ENCODE measurements around the gene GIPC3.

GIPC3 gene

GRCh38 chr19:3621689-3622088 lies 36.4 kb downstream of the GIPC3 start:
- ChIA-PET POLR2A (no interaction called here), CTCF (interaction anchor here (0.6 to 1.1 kb wide), 5 partner anchors 14 to 97 kb away, joined by 3 to 4 read pairs (median 3); no protein-coding TSS in a partner anchor)

GRCh38 chr19:3622224-3622623 lies 36.9 kb downstream of the GIPC3 start:
- H3K9me3 ChIP-seq (ENCODE audit: control insufficient read depth, insufficient read depth, low read depth, low read length) = no peaks in the 10 kb centered on the region
- no peak overlapping the region for H3K27ac ChIP-seq (ENCODE audit: extremely low read depth, low read depth, low read length)
- H3K4me1 ChIP-seq (ENCODE audit: control insufficient read depth, insufficient read depth, low read length) = peaks cover 2% of the 10 kb centered on the region; the same call in 1 of the 2 replicates
- H3K36me3 ChIP-seq (ENCODE audit: control insufficient read depth in 2 of 2, insufficient read depth in 1 of 2, low read length in 2 of 2) = peaks cover 0 to 31% of the 10 kb centered on the region in 2 experiments; a peak in 2 of 3 replicates
- ChIA-PET CTCF (interaction anchor here (0.7 to 1.1 kb wide), 2 partner anchors 14 to 76 kb away, joined by 3 read pairs; no protein-coding TSS in a partner anchor), POLR2A (no interaction called here)
- no peak overlapping the region for H3K4me3 ChIP-seq (ENCODE audit: low read depth, low read length)
- TF ChIP-seq ZNF510 (tag by site-specific recombination; IDR thresholded peaks at IDR 0.05; ENCODE audit: insufficient replicate concordance) (no peak), BCL6B (tag by site-specific recombination; IDR thresholded peaks at IDR 0.05) (no peak), ZNF629 (tag by site-specific recombination; IDR thresholded peaks at IDR 0.05) (0 out of 2 replicates have a peak, but pooled peaks have one; percentile 13), ZNF10 (tag by site-specific recombination; IDR thresholded peaks at IDR 0.05) (no peak), ZNF692 (tag by site-specific recombination; IDR thresholded peaks at IDR 0.05) (0 out of 2 replicates have a peak, but pooled peaks have one; percentile 24), ZFHX2 (tag by site-specific recombination; conservative IDR thresholded peaks at IDR 0.05) (peak; percentile 25), ATF2 (tag by site-specific recombination; IDR thresholded peaks at IDR 0.05; ENCODE audit: low read depth) (peak; percentile 58), ZNF561 (tag by site-specific recombination; IDR thresholded peaks at IDR 0.05; ENCODE audit: borderline replicate concordance) (no peak), ZNF677 (tag by site-specific recombination; IDR thresholded peaks at IDR 0.05) (no peak), ZNF600 (tag by site-specific recombination; IDR thresholded peaks at IDR 0.05) (0 out of 2 replicates have a peak, but pooled peaks have one; percentile 48), ZNF768 (tag by site-specific recombination; IDR thresholded peaks at IDR 0.05) (no peak), ZNF26 (tag by site-specific recombination; IDR thresholded peaks at IDR 0.05) (no peak), ZNF280C (tag by site-specific recombination; IDR thresholded peaks at IDR 0.05) (no peak)

More at GRCh38 chr19:3621689-3622088, 36.4 kb downstream of the GIPC3 start:
- H3K36me3 ChIP-seq (ENCODE audit: control insufficient read depth in 2 of 2, insufficient read depth in 1 of 2, low read length in 2 of 2) = peaks cover 0 to 31% of the 10 kb centered on the region in 2 experiments; a peak in 2 of 3 replicates
- no peaks in the 10 kb centered on the region for H3K9me3 ChIP-seq (ENCODE audit: control insufficient read depth, insufficient read depth, low read depth, low read length)
- H3K4me3 ChIP-seq (ENCODE audit: low read depth, low read length) = no peak overlapping the region
- TF ChIP-seq YY1 (tag by site-specific recombination; IDR thresholded peaks at IDR 0.05) (no peak), PBX3 (CRISPR knock-in tag; IDR thresholded peaks at IDR 0.05) (no peak), ZNF239 (tag by site-specific recombination; IDR thresholded peaks at IDR 0.05) (no peak), ZNF76 (tag by site-specific recombination; IDR thresholded peaks at IDR 0.05; ENCODE audit: borderline replicate concordance, low read depth) (no peak), AEBP2 (tag by site-specific recombination; IDR thresholded peaks at IDR 0.05; ENCODE audit: borderline replicate concordance) (no peak), ZNF600 (tag by site-specific recombination; IDR thresholded peaks at IDR 0.05) (no peak), ZNF777 (tag by site-specific recombination; IDR thresholded peaks at IDR 0.05; ENCODE audit: borderline replicate concordance) (no peak), TCF7L2 (IDR thresholded peaks at IDR 0.05; ENCODE audit: borderline replicate concordance, low read depth, low read length) (no peak), ZNF214 (tag by site-specific recombination; IDR thresholded peaks at IDR 0.05; ENCODE audit: borderline replicate concordance) (no peak), ZNF677 (tag by site-specific recombination; IDR thresholded peaks at IDR 0.05) (no peak), SCRT1 (tag by site-specific recombination; IDR thresholded peaks at IDR 0.05; ENCODE audit: borderline replicate concordance) (no peak), ZEB2 (tag by site-specific recombination; IDR thresholded peaks at IDR 0.05) (no peak), ZNF544 (tag by site-specific recombination; IDR thresholded peaks at IDR 0.05) (no peak)
- peaks cover 2% of the 10 kb centered on the region; the same call in 1 of the 2 replicates for H3K4me1 ChIP-seq (ENCODE audit: control insufficient read depth, insufficient read depth, low read length)
- no peak overlapping the region for H3K27ac ChIP-seq (ENCODE audit: extremely low read depth, low read depth, low read length)
